ENCODE results near the gene ADD2. TPM values are rescaled to one million over a fixed set of nuclear protein-coding genes. Genes with fewer than 3 reads are reported as not detected.

ADD2 gene
- total and polyA plus RNA-seq, 4 donors, result 0.08 to 156 (median 0.16) TPM; not detected in 1

DNA sequence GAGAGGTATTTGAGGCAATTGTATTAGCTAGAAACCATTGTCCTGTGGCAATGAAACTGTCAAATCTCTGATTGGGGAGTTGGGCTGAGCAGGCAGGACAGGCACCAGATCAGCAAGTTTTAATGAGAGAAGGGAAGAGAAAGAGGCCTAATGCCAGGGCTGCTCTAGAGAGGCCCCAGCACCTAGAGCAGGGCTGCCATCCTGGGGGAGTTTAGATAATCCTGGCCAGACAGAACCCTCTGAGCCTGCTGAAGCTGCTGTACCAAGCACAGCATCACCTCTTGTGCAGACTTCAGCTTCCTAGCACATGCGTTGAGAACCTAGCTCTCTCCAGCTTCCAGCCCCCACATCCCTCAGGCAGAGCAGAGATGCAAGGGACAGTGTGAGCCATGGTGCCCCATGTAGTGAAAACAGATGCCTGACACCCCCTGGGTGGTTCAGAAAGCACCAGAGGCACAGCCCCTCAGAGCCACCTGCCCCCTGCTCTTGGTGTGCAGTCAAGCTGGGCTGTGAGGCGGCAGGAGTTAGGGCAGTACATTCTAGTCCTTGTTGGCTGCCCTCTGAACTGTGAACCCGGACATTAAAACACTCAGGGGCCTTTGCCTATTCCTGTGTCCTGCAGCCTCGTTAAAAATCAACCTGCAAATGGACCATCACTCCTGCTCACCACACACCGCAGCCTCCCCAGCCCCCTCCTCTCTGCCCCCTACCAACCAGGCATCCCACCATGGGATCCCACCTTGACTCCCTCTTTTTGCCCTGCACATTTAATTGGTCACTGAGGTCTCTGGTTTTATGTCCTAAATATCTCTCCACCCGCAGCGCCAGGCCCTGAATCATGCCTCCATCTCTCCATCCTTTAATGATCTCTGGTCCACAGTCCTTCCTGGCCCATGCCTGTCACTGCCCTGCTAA is 52.7 kb downstream of the ADD2 start (continued):
- TF ChIP-seq, protein P1, sequence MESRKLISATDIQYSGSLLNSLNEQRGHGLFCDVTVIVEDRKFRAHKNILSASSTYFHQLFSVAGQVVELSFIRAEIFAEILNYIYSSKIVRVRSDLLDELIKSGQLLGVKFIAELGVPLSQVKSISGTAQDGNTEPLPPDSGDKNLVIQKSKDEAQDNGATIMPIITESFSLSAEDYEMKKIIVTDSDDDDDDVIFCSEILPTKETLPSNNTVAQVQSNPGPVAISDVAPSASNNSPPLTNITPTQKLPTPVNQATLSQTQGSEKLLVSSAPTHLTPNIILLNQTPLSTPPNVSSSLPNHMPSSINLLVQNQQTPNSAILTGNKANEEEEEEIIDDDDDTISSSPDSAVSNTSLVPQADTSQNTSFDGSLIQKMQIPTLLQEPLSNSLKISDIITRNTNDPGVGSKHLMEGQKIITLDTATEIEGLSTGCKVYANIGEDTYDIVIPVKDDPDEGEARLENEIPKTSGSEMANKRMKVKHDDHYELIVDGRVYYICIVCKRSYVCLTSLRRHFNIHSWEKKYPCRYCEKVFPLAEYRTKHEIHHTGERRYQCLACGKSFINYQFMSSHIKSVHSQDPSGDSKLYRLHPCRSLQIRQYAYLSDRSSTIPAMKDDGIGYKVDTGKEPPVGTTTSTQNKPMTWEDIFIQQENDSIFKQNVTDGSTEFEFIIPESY (IDR thresholded peaks at IDR 0.05), result no peak

DNA sequence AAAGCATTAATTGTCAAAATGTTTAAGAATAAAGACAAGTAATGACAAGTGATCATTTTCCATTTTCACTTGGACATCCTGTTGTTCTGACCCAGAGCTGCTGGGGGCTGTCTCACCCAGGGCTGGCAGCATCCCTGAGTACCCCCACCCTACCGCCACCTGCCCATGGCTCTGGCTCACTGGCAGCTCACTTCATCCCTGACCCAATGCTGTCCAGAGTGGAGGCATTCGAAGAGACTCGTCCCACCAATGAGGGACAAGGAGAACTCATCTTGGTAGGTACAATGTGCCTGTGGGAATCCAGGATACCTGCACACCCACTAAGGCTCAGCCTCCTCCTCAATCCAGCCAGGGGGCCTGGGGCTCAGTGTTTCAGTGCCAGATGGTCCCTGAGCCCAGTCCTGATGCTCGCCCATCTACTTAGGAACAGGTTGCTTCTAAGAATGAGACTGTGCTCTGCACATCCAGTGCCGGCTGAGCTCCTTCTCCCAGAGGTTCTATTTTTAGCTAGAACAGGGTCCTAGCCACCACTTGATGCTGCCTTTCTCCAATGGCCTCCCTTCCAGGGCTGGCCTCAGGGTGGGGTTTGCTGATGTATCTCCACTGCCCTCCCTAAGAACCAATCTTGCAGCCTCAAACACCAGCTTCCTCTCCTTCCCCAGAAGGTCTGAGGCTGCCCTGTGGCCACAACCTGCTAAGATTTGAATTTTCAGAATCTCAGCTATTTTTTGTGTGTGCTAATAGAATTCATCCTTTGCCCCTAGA is 53.7 kb downstream of the ADD2 start:
- 90% methylated on average over 5 of the region's 5 CpGs for WGBS
- DNase-seq (ENCODE audit: low spot score), result peak; percentile 29
- Histone ChIP-seq H3K27ac (ENCODE audit: low read depth in 1 of 2, low read length in 2 of 2) (no peak overlapping the region), H3K27me3 (ENCODE audit: control insufficient read depth in 4 of 4, insufficient read depth in 4 of 4, low read length in 3 of 4) (peaks cover 0 to 2% (median 0%) of the 10 kb centered on the region in 4 donors), H3K4me1 (ENCODE audit: control insufficient read depth in 4 of 4, insufficient read depth in 4 of 4, low read length in 3 of 4) (no peaks in the 10 kb centered on the region), H3K4me3 (ENCODE audit: low read depth in 1 of 3, low read length in 3 of 3) (no peak overlapping the region), H3K36me3 (ENCODE audit: control insufficient read depth in 4 of 4, insufficient read depth in 3 of 4, low read depth in 1 of 4, low read length in 3 of 4) (no peaks in the 10 kb centered on the region), H3K9ac (ENCODE audit: low read depth in 1 of 2, low read length in 2 of 2) (no peak overlapping the region), H3K9me3 (ENCODE audit: control insufficient read depth in 4 of 4, low read length in 3 of 4) (no peaks in the 10 kb centered on the region)
- TF ChIP-seq FOXA1 (IDR thresholded peaks at IDR 0.05), result no peak
- no peak for TF ChIP-seq FOXA2 (IDR thresholded peaks at IDR 0.05)
- TF ChIP-seq SP1 (IDR thresholded peaks at IDR 0.05), result no peak
- TF ChIP-seq, protein P1 (IDR thresholded peaks at IDR 0.05), result no peak
- TF ChIP-seq, protein P2, sequence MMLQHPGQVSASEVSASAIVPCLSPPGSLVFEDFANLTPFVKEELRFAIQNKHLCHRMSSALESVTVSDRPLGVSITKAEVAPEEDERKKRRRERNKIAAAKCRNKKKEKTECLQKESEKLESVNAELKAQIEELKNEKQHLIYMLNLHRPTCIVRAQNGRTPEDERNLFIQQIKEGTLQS (IDR thresholded peaks at IDR 0.05), result no peak
- TF ChIP-seq, protein P3, sequence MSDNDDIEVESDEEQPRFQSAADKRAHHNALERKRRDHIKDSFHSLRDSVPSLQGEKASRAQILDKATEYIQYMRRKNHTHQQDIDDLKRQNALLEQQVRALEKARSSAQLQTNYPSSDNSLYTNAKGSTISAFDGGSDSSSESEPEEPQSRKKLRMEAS (IDR thresholded peaks at IDR 0.05), result no peak
- no peak for TF ChIP-seq HNF4G (IDR thresholded peaks at IDR 0.05)
- no peak for TF ChIP-seq RXRA (IDR thresholded peaks at IDR 0.05)
- TF ChIP-seq, protein P4, sequence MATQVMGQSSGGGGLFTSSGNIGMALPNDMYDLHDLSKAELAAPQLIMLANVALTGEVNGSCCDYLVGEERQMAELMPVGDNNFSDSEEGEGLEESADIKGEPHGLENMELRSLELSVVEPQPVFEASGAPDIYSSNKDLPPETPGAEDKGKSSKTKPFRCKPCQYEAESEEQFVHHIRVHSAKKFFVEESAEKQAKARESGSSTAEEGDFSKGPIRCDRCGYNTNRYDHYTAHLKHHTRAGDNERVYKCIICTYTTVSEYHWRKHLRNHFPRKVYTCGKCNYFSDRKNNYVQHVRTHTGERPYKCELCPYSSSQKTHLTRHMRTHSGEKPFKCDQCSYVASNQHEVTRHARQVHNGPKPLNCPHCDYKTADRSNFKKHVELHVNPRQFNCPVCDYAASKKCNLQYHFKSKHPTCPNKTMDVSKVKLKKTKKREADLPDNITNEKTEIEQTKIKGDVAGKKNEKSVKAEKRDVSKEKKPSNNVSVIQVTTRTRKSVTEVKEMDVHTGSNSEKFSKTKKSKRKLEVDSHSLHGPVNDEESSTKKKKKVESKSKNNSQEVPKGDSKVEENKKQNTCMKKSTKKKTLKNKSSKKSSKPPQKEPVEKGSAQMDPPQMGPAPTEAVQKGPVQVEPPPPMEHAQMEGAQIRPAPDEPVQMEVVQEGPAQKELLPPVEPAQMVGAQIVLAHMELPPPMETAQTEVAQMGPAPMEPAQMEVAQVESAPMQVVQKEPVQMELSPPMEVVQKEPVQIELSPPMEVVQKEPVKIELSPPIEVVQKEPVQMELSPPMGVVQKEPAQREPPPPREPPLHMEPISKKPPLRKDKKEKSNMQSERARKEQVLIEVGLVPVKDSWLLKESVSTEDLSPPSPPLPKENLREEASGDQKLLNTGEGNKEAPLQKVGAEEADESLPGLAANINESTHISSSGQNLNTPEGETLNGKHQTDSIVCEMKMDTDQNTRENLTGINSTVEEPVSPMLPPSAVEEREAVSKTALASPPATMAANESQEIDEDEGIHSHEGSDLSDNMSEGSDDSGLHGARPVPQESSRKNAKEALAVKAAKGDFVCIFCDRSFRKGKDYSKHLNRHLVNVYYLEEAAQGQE (IDR thresholded peaks at IDR 0.05), result no peak
- no peak for TF ChIP-seq JUND (IDR thresholded peaks at IDR 0.05)
- no peak for TF ChIP-seq TAF1 (conservative IDR thresholded peaks at IDR 0.05)
- TF ChIP-seq CTCF (IDR thresholded peaks at IDR 0.05; ENCODE audit: low read depth, low read length, missing input control), result no peak
- TF ChIP-seq RAD21 (IDR thresholded peaks at IDR 0.05), result no peak
- no peak for TF ChIP-seq YY1 (IDR thresholded peaks at IDR 0.05)
- no peak for TF ChIP-seq EGR1 (IDR thresholded peaks at IDR 0.05; ENCODE audit: low read depth in 2 of 2)
- TF ChIP-seq GABPA (IDR thresholded peaks at IDR 0.05 in 1 of 2, conservative IDR thresholded peaks at IDR 0.05 in 1 of 2), result no peak
- no peak for TF ChIP-seq NR2F2 (IDR thresholded peaks at IDR 0.05)
- no peak for TF ChIP-seq HNF4A (conservative IDR thresholded peaks at IDR 0.05)

Data from liver (tissue), 9 donors.